MM.1S (cell line): Measurements from ENCODE around the gene GXYLT1.

Experiments
- CTCF ChIP-seq: fragments of 300-600 bp; sonication (generic); IDR thresholded peaks from 2 replicates; pipeline ENCODE4 v1.5.1; 2016; ENCODE audit warnings: antibody characterized with exemption, low read length, mixed read lengths
- EZH2 ChIP-seq: fragments of 300-600 bp; sonication (generic); optimal IDR thresholded peaks from 2 replicates; pipeline ENCODE3; 2017; ENCODE audit warnings: low read depth, mild to moderate bottlenecking, antibody characterized with exemption, low read length, mixed read lengths
- EZH2phosphoT487 ChIP-seq: fragments of 300-600 bp; sonication (generic); IDR thresholded peaks from 2 replicates; pipeline ENCODE4 v1.6.1; 2018; ENCODE audit warnings: antibody characterized with exemption, low read length

DNA sequence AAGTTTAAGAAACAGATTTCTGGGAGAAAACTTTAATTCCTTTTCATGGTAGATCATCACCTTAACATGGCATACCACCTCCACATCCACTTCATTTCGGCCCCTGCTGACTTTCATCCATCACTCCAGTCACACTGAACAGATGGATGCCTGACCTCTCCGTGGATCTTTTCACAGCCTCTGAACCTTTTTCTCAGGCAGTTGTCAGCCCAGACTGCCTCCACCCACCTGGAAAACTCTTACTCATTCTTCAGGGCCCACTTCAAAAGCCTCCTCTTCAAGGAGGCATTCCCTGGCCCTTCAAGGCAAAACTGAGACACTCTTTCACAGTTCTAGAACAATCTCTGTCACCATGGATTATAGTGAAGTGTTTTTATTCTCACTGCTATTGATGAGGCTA is 52.9 kb downstream of the GXYLT1 start:
- TF ChIP-seq CTCF, result no peak
- no peak for TF ChIP-seq EZH2
- no peak for TF ChIP-seq EZH2phosphoT487
